ENCODE measurements around the gene LAPTM5.

DNA sequence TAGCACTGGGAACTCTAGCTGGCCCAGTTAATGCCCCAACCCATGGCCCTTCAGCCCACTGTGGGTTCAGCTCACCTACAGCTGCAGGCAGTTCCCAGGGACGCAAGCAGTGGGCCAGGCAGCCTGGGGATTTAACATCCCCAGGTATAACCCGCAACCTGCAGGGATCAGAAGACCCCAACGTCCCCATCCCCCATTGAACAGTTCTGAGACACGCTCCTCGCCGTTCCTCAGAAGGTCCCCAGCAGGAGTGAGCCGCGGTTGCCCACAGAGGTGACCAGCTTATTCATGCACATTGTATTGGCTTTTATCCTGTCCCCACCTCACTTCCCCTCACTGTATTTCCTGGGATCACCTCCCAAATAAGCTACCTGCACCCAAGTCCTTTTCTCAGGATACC lies 29.2 kb downstream of the LAPTM5 start:
- no peak for TF ChIP-seq POLR2AphosphoS5 (IDR thresholded peaks at IDR 0.05; ENCODE audit: low read depth, low read length)
- no peak for TF ChIP-seq TAF1 (IDR thresholded peaks at IDR 0.05; ENCODE audit: borderline replicate concordance, low read depth, low read length)
